ENCODE results near the gene POLE. TPM values are rescaled to one million over a fixed set of nuclear protein-coding genes. Genes with fewer than 3 reads are reported as not detected.

The POLE gene
- total and polyA plus RNA-seq, 2 of the 4 experiments (the other 2 are of a cell fraction) = 17.2 to 20.7 TPM

- Histone ChIP-seq H3K79me1 (ENCODE audit: low read depth in 1 of 2, low read length in 2 of 2) (no peaks in the 10 kb centered on the region), H4K8ac (ENCODE audit: low read depth in 2 of 2, low read length in 2 of 2) (no peak overlapping the region), H2BK15ac (ENCODE audit: low read depth, low read length) (no peak overlapping the region), H2AK9ac (replicated peaks; ENCODE audit: low read depth, low read length, poor library complexity) (no peak overlapping the region), H3K9me3 (ENCODE audit: control insufficient read depth, insufficient read depth, low read length) (peaks cover 26% of the 10 kb centered on the region), H3K36me3 (ENCODE audit: control insufficient read depth, insufficient read depth, low read length) (no peaks in the 10 kb centered on the region), H3K18ac (ENCODE audit: low read depth, low read length) (no peak overlapping the region), H3K4me2 (ENCODE audit: low read depth, low read length) (no peak overlapping the region), H3K14ac (replicated peaks; ENCODE audit: low read depth, low read length) (no peak overlapping the region), H4K91ac (ENCODE audit: insufficient read depth, low read depth, low read length) (no peak overlapping the region), H4K5ac (ENCODE audit: low read depth, low read length) (no peak overlapping the region), H3K4ac (ENCODE audit: low read depth, low read length) (no peak overlapping the region), H3K9ac (ENCODE audit: low read depth, low read length) (no peak overlapping the region), H2AK5ac (ENCODE audit: low read depth, low read length) (no peak overlapping the region), H3K23ac (ENCODE audit: low read depth, low read length) (no peak overlapping the region), H2BK120ac (ENCODE audit: low read depth, low read length) (no peak overlapping the region), H3K4me1 (ENCODE audit: control insufficient read depth, insufficient read depth, low read length) (no peaks in the 10 kb centered on the region), H3K9me1 (ENCODE audit: insufficient read depth, low read length) (no peaks in the 10 kb centered on the region), H3K27ac (ENCODE audit: insufficient read depth, low read length) (no peak overlapping the region), H2BK20ac (ENCODE audit: low read depth, low read length) (no peak overlapping the region), H3K27me3 (ENCODE audit: control insufficient read depth, insufficient read depth, low read length) (peaks cover 47% of the 10 kb centered on the region), H3K4me3 (ENCODE audit: insufficient read depth, low read depth, low read length) (no peak overlapping the region), H4K20me1 (ENCODE audit: insufficient read depth, low read length) (no peaks in the 10 kb centered on the region), H2BK5ac (ENCODE audit: low read depth, low read length, poor library complexity, severe bottlenecking) (no peak overlapping the region), H2AFZ (replicated peaks; ENCODE audit: low read length, poor library complexity) (no peak overlapping the region), H3K56ac (ENCODE audit: extremely low read depth, insufficient read depth, low read length) (no peak overlapping the region)
- POLR2A ChIA-PET (ENCODE audit: unreplicated experiment) = no interaction called here
- BruUV-seq (replicated peaks) = no TSS peak
- dilution Hi-C loops (cut with HindIII; ENCODE audit: low sequenced_read_pairs, unreplicated experiment) (no loop called here), intact Hi-C loops (cut with micrococcal nuclease) (loop anchor here (1.0 to 5.0 kb wide), 3 partner anchors 15 to 463 kb away; no protein-coding TSS in a partner anchor), in situ Hi-C loops (cut with MboI; ENCODE audit: low sequenced_read_pairs) (loop anchor here (5.0 kb wide), 1 partner anchor 198 kb away; no protein-coding TSS in a partner anchor)
- TF ChIP-seq ELK1 (IDR thresholded peaks at IDR 0.05; ENCODE audit: borderline replicate concordance, low read depth, low read length) (no peak), NFE2L2 (IDR thresholded peaks at IDR 0.05; ENCODE audit: low read depth, low read length) (no peak), BHLHE40 (IDR thresholded peaks at IDR 0.05; ENCODE audit: low read depth, low read length) (no peak), FOS (IDR thresholded peaks at IDR 0.05; ENCODE audit: low read depth, low read length) (no peak), CTCF (conservative IDR thresholded peaks at IDR 0.05; ENCODE audit: low read depth, low read length) (no peak), MAFK (IDR thresholded peaks at IDR 0.05; ENCODE audit: low read depth, low read length) (no peak), RCOR1 (IDR thresholded peaks at IDR 0.05; ENCODE audit: insufficient replicate concordance, low read length) (no peak), MAZ (IDR thresholded peaks at IDR 0.05; ENCODE audit: borderline replicate concordance, low read depth, low read length) (no peak), RFX5 (IDR thresholded peaks at IDR 0.05; ENCODE audit: low read depth, low read length) (no peak), MXI1 (IDR thresholded peaks at IDR 0.05; ENCODE audit: borderline replicate concordance, low read depth, low read length) (no peak), POLR2A (IDR thresholded peaks at IDR 0.05; ENCODE audit: low read depth, low read length) (no peak), CHD1 (IDR thresholded peaks at IDR 0.05; ENCODE audit: low read depth, low read length) (no peak), SMC3 (IDR thresholded peaks at IDR 0.05; ENCODE audit: low read depth, low read length) (no peak), CEBPB (IDR thresholded peaks at IDR 0.05; ENCODE audit: low read depth, low read length) (no peak), RAD21 (IDR thresholded peaks at IDR 0.05; ENCODE audit: low read length) (no peak)
- DNase-seq (no peak), ATAC-seq (ENCODE audit: low read depth) (no peak)
- CTCF ChIA-PET = interaction anchor here (0.6 to 1.1 kb wide), 5 partner anchors 11 to 675 kb away, joined by 3 to 7 read pairs (median 3); no protein-coding TSS in a partner anchor
- WGBS, 2 experiments (ENCODE audit: extremely low coverage in 2 of 2, insufficient read length in 1 of 2) = 87% methylated on average over 3 of the region's 16 CpGs; no CpG with 5 or more reads in 1 of the 2 experiments
Measured at GRCh38 chr12:132615579-132616038, 71.5 kb downstream of the POLE start.

All from IMR-90 (cell line).